MCF 10A (cell line): Measurements from ENCODE around the gene SOWAHC. TPM values are rescaled to one million over a fixed set of nuclear protein-coding genes. Genes with fewer than 3 reads are reported as not detected.

ENCODE experiments used
- BruUV-seq: library from RNA; stranded (reverse); fragments of 400-500 nt; replicated peaks from 2 replicates; lab custom pipeline; 2021; lab: Mats Ljungman, UMichigan
- CTCF ChIA-PET: fragments of 300-600 bp; sonication (Branson Sonifier 250); formaldehyde crosslinking; extraction: SDS; loops from one replicate; lab custom pipeline; 2021; ENCODE audit warnings: antibody characterized with exemption, inconsistent platforms; lab: Yijun Ruan, JAX
- POLR2A ChIA-PET: fragments of 300-600, 350-650 bp; sonication (Branson Sonifier 250); formaldehyde crosslinking; extraction: SDS; loops from one replicate; lab custom pipeline; 2020; ENCODE audit warnings: antibody characterized with exemption, inconsistent platforms; lab: Yijun Ruan, JAX
- DNase-seq: peaks from one replicate; pipeline ENCODE4 v3.0.0-alpha.2; 2018; ENCODE audit not compliant: unreplicated experiment
- H3K27ac Mint-ChIP-seq: one replicate; pipeline ENCODE4 v1.8.0; 2022; ENCODE audit warnings: mild to moderate bottlenecking, low read depth, mixed read lengths; ENCODE audit not compliant: unreplicated experiment
- H3K27me3 Mint-ChIP-seq: one replicate; pipeline ENCODE4 v1.8.0; 2022; ENCODE audit warnings: mixed read lengths; ENCODE audit not compliant: insufficient read depth, unreplicated experiment
- H3K36me3 Mint-ChIP-seq: one replicate; pipeline ENCODE4 v1.8.0; 2022; ENCODE audit warnings: mild to moderate bottlenecking, moderate library complexity, mixed read lengths; ENCODE audit not compliant: insufficient read depth, unreplicated experiment
- H3K4me1 Mint-ChIP-seq: one replicate; pipeline ENCODE4 v1.8.0; 2022; ENCODE audit warnings: mixed read lengths; ENCODE audit not compliant: insufficient read depth, unreplicated experiment
- H3K4me3 Mint-ChIP-seq: one replicate; pipeline ENCODE4 v1.8.0; 2022; ENCODE audit warnings: mild to moderate bottlenecking, moderate library complexity, mixed read lengths; ENCODE audit not compliant: unreplicated experiment
- H3K9me3 Mint-ChIP-seq: one replicate; pipeline ENCODE4 v1.8.0; 2022; ENCODE audit warnings: mixed read lengths; ENCODE audit not compliant: unreplicated experiment
- intact Hi-C: fragments of 100-400 bp; cut with micrococcal nuclease; formaldehyde crosslinking; loops from 2 replicates; pipeline ENCODE4 v1.14.1; 2022
- total RNA-seq: library from RNA; stranded (reverse); gene quantifications from 2 replicates; pipeline ENCODE4 v1.2.3, GENCODE V29; 2022
- TF ChIP-seq, protein P1 (sequence below): fragments of 200-600 bp; IDR thresholded peaks from one replicate; pipeline ENCODE4 v1.8.0; 2022; ENCODE audit warnings: antibody characterized with exemption, mild to moderate bottlenecking; ENCODE audit not compliant: unreplicated experiment

The SOWAHC gene
- total RNA-seq, 1 experiment from 2014 or later: 35.3 TPM

DNA sequence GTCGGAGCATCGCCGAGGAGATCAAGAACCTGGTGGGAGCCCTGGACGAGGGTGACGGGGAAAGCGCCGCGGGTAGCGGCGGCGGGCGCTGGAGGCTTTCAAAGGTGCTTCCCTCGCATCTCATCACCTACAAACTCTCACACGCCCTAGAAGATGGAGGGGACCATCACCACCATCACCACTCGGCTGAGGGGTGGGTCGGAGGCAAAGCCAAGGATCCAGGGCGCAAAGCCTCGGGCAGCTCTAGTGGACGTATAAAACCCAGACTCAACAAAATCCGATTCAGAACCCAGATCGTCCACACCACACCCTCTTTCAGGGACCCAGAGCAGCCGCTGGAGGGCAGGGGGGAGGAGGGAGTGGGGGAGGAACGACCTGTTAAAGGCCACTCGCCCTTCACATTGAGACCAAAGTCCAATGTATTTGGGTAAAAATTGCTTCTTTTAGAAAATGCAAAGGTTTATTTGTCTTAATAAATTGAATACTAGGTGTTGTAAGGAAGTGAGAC is 1.5 kb downstream of the SOWAHC start:
- Mint-ChIP-seq H3K9me3 (no peaks in the 10 kb centered on the region), H3K4me1 (peaks cover 7% of the 10 kb centered on the region), H3K27ac (peak overlapping the region; percentile 89), H3K36me3 (peaks cover 9% of the 10 kb centered on the region), H3K4me3 (peak overlapping the region; percentile 96), H3K27me3 (no peaks in the 10 kb centered on the region)
- POLR2A ChIA-PET: interaction anchor here (1.1 to 6.1 kb wide), 13 partner anchors 8 to 120 kb away, joined by 3 to 168 read pairs (median 6); no protein-coding TSS in a partner anchor
- intact Hi-C loops: loop anchor here (1.0 to 5.0 kb wide), 4 partner anchors 47 to 100 kb away; no protein-coding TSS in a partner anchor
- BruUV-seq: no TSS peak
- DNase-seq: peak; percentile 72
- CTCF ChIA-PET: interaction anchor here (0.8 to 3.0 kb wide), 8 partner anchors 15 to 120 kb away, joined by 3 to 10 read pairs (median 5); no protein-coding TSS in a partner anchor
- TF ChIP-seq, protein P1, sequence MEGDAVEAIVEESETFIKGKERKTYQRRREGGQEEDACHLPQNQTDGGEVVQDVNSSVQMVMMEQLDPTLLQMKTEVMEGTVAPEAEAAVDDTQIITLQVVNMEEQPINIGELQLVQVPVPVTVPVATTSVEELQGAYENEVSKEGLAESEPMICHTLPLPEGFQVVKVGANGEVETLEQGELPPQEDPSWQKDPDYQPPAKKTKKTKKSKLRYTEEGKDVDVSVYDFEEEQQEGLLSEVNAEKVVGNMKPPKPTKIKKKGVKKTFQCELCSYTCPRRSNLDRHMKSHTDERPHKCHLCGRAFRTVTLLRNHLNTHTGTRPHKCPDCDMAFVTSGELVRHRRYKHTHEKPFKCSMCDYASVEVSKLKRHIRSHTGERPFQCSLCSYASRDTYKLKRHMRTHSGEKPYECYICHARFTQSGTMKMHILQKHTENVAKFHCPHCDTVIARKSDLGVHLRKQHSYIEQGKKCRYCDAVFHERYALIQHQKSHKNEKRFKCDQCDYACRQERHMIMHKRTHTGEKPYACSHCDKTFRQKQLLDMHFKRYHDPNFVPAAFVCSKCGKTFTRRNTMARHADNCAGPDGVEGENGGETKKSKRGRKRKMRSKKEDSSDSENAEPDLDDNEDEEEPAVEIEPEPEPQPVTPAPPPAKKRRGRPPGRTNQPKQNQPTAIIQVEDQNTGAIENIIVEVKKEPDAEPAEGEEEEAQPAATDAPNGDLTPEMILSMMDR: peak; percentile 20

DNA sequence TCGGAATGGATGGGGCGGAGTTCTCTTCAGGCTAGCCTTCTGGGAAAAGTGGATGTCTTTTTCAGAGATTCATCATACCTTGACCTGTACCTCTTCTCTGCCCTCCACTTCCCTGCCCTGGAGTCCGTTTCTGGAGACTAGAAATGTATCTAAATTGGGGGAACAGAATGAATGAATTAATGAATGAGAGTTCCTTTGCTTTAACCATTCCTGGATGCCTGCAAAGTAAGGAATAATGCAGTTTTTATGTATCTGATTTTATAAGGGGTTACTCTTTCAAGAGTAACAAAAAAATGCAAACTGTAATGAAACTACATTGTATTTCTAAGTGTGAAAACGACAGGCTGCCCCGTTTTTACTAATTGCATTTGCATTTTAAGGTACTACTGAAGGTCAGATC is 2.0 kb downstream of the SOWAHC start:
- ChIA-PET CTCF (interaction anchor here (0.8 to 3.0 kb wide), 6 partner anchors 16 to 120 kb away, joined by 3 to 10 read pairs (median 8); no protein-coding TSS in a partner anchor), POLR2A (interaction anchor here (1.1 to 6.1 kb wide), 7 partner anchors 9 to 99 kb away, joined by 4 to 168 read pairs (median 6); no protein-coding TSS in a partner anchor)
- Mint-ChIP-seq H3K36me3 (peaks cover 8% of the 10 kb centered on the region), H3K27me3 (no peaks in the 10 kb centered on the region), H3K9me3 (no peaks in the 10 kb centered on the region), H3K4me3 (peak overlapping the region; percentile 96), H3K4me1 (peaks cover 7% of the 10 kb centered on the region), H3K27ac (no peak overlapping the region)
- DNase-seq: no peak
- BruUV-seq: no TSS peak
- TF ChIP-seq, protein P1: no peak
- intact Hi-C loops: loop anchor here (1.0 to 5.0 kb wide), 2 partner anchors 46 to 86 kb away; no protein-coding TSS in a partner anchor

DNA sequence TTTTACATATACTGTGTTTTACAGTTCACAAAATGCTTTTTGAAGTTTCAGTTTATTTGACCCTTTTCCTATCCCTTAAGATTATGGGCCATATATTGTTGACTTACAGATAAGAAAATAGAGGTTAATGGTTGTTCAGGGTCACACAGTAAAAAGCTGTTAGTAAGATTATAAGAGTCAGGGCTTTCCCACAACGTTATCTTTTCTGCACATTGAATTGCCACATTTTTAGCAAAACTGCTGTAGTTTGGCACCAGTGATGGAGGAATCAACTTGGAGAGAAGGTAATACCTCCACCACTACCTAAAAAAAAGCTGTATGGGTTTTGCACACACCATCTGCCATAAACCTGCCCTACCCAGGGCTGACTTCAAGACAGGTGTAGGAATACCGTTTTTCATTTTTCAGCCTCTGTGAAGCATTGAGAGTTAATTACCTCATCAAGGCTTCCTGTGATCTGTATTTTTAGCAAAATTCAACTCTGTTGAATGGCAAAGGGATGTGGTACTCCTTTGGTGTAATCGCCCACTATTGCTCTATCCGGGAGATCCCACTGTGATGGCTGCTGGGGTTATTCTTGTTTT is 5.0 kb downstream of the SOWAHC start:
- no peak for DNase-seq
- ChIA-PET POLR2A (interaction anchor here (1.0 to 2.2 kb wide), 2 partner anchors 58 to 82 kb away, joined by 3 to 5 read pairs; no protein-coding TSS in a partner anchor), CTCF (interaction anchor here (0.5 kb wide), 1 partner anchor 14 kb away, joined by 3 read pairs; no protein-coding TSS in a partner anchor)
- intact Hi-C loops: loop anchor here (5.0 kb wide), 1 partner anchor 43 kb away; no protein-coding TSS in a partner anchor
- Mint-ChIP-seq H3K9me3 (no peaks in the 10 kb centered on the region), H3K27me3 (no peaks in the 10 kb centered on the region), H3K4me3 (no peak overlapping the region), H3K27ac (no peak overlapping the region), H3K36me3 (peaks cover 8% of the 10 kb centered on the region), H3K4me1 (no peaks in the 10 kb centered on the region)
- no TSS peak for BruUV-seq
- TF ChIP-seq, protein P1: no peak

DNA sequence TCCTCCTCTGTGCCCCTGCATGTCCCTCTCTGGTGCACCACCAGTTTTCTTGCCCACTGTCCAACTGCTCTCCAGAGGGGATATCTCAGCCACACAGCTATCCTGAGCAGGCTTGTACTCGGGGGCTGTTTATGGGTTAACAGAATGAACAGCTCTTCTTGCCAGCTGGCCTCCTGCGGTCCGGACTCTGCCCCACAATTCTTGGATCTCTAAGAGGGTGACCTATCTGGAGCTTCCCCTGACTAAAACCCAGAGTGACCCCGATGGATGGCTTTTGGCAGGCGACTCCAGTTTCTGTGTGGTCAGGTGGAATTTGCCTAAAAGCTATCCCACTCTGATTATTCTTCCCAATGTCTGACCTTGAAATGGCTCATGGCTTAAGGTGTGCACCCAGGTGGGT is 9.1 kb downstream of the SOWAHC start:
- TF ChIP-seq, protein P1: no peak
- intact Hi-C loops: no loop called here
- Mint-ChIP-seq H3K27me3 (no peaks in the 10 kb centered on the region), H3K9me3 (no peaks in the 10 kb centered on the region), H3K36me3 (no peaks in the 10 kb centered on the region), H3K4me1 (no peaks in the 10 kb centered on the region), H3K4me3 (no peak overlapping the region), H3K27ac (no peak overlapping the region)
- ChIA-PET CTCF (no interaction called here), POLR2A (interaction anchor here (0.7 to 3.0 kb wide), 3 partner anchors 9 to 83 kb away, joined by 3 to 14 read pairs (median 3); partner anchors contain the start of genes SEPTIN10 and SOWAHC)
- no peak for DNase-seq
- no TSS peak for BruUV-seq
